Colonic mucosa (tissue), 4 donors: ENCODE results near the gene ZNF213. TPM values are rescaled to one million over a fixed set of nuclear protein-coding genes. Genes with fewer than 3 reads are reported as not detected.

ENCODE experiments used
- DNase-seq: peaks from one replicate; pipeline ENCODE4 v3.0.0-alpha.2; 2020
- H3K27ac ChIP-seq: fragments of 200-600 bp; one replicate; pipeline ENCODE4 v1.8.0; 2021
- H3K27me3 ChIP-seq: fragments of 200-600 bp; one replicate; pipeline ENCODE4 v1.8.0; 2021
- H3K36me3 ChIP-seq: fragments of 200-600 bp; one replicate; pipeline ENCODE4 v1.8.0; 2021
- H3K4me1 ChIP-seq: fragments of 200-600 bp; one replicate; pipeline ENCODE4 v1.8.0; 2021; ENCODE audit warnings: mild to moderate bottlenecking
- H3K4me3 ChIP-seq: fragments of 200-600 bp; one replicate; pipeline ENCODE4 v1.8.0; 2021
- H3K9ac ChIP-seq, 2 donors: one replicate each; pipeline ENCODE4 v1.7.0; 2013; ENCODE audit warnings: control low read depth in 2 of 2, low read depth in 2 of 2, low read length in 2 of 2
- H3K9me3 ChIP-seq: fragments of 200-600 bp; one replicate; pipeline ENCODE4 v1.8.0; 2021
- intact Hi-C: fragments of 100-400 bp; cut with DNase I; formaldehyde crosslinking; loops from one replicate; pipeline ENCODE4 v1.14.1; 2022
- total RNA-seq, 2 donors: library from RNA; stranded (reverse); fragmentation: NEBNext Ultra II Directional in 1 of 2; extraction: Animal tissue kit (Norgen Biotek cat#: 25700) in 1 of 2; gene quantifications; one replicate each; pipeline ENCODE4 v1.2.1, GENCODE V29; 2021
- TF ChIP-seq, protein P1 (sequence below): fragments of 200-600 bp; IDR thresholded peaks from one replicate; pipeline ENCODE4 v1.8.0; 2022; ENCODE audit warnings: antibody characterized with exemption, mild to moderate bottlenecking
- donor health status: healthy.
- donor health status: DM: no; HTN: no; CAD: no.
- donor health status: DM: no; HTN: no; CAD: no.

The ZNF213 gene
- total RNA-seq, 2 donors from 2014 or later = 12.4 to 20.4 TPM

DNA sequence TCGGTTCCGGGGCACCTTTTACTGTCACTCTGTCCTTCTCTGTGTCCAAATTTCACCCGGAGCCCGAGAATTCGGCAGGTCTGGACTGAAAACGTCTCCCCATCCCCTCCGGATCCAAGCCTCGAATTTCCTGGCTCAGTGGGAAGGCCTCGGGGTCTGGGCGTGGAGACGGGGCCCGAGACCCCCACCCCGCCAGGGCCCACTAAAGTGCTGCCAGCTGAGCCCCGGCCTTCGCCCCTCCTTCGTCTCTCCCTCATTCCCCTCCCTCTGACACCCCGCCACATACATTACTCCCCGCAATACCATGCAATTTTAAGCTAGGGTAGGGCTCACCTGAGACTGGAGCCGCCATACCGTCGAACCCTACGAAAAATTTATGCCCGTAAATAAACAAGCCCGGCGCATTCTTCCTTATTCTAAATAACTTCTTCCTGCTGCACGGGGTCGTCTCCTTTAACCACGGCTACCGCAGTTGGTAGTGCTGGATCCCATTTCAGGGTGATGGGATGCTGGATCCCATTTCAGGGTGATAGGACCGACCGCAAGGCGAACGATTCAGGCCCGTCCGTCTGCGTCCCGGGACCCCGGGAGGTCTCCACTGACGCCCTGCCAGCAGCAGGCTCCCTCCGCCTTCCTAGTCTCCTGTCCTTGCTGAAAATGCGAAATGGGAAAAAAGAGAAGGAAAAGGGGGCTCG lies 48.8 kb downstream of the ZNF213 start:
- peak overlapping the region; percentile 37 for H3K4me3 ChIP-seq
- no peak for DNase-seq
- H3K36me3 ChIP-seq = no peaks in the 10 kb centered on the region
- peaks cover 13% of the 10 kb centered on the region for H3K4me1 ChIP-seq
- peaks cover 58% of the 10 kb centered on the region for H3K27me3 ChIP-seq
- TF ChIP-seq, protein P1, sequence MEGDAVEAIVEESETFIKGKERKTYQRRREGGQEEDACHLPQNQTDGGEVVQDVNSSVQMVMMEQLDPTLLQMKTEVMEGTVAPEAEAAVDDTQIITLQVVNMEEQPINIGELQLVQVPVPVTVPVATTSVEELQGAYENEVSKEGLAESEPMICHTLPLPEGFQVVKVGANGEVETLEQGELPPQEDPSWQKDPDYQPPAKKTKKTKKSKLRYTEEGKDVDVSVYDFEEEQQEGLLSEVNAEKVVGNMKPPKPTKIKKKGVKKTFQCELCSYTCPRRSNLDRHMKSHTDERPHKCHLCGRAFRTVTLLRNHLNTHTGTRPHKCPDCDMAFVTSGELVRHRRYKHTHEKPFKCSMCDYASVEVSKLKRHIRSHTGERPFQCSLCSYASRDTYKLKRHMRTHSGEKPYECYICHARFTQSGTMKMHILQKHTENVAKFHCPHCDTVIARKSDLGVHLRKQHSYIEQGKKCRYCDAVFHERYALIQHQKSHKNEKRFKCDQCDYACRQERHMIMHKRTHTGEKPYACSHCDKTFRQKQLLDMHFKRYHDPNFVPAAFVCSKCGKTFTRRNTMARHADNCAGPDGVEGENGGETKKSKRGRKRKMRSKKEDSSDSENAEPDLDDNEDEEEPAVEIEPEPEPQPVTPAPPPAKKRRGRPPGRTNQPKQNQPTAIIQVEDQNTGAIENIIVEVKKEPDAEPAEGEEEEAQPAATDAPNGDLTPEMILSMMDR = no peak
- no peak overlapping the region for H3K9ac ChIP-seq
- intact Hi-C loops = no loop called here
- no peak overlapping the region for H3K27ac ChIP-seq
- H3K9me3 ChIP-seq = no peaks in the 10 kb centered on the region

DNA sequence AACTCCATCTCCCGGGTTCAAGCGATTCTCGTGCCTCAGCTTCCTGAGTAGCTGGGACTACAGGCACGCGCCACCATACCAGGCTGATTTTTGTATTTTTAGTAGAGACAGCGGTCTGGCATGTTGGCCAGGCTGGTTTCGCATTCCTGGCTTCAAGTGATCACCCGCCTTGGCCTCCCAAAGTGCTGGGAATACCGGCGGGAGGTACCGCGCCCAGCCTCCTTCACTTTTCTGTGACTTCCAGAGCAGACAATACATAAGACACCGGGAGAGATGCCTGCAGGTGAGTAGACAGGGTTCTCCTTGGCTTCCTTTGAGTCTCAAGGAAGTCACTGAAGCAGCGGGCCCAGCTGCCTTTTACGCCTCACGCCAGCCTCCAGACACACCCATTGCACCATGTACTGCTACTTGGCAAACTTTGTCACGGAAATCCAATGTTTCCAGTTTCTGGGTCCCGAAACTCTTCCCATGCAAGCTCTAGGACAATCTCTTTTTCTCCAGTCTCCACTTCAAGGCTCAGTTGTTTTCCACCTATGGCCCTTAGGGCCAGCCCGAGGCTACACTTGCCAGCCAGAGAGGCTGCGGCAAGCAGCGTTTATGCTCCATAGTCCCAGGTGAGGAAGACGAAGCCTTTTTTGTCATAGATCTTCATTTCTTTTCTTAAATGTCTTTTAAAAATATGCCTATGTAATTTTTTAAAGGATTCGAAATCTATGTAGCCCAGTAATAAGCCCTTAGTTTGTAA lies 52.3 kb downstream of the ZNF213 start:
- Histone ChIP-seq H3K9ac (no peak overlapping the region), H3K9me3 (no peaks in the 10 kb centered on the region), H3K4me1 (peaks cover 22% of the 10 kb centered on the region), H3K27me3 (peaks cover 71% of the 10 kb centered on the region), H3K27ac (no peak overlapping the region), H3K4me3 (no peak overlapping the region), H3K36me3 (no peaks in the 10 kb centered on the region)
- no peak for DNase-seq
- intact Hi-C loops = no loop called here
- TF ChIP-seq, protein P1 = no peak

DNA sequence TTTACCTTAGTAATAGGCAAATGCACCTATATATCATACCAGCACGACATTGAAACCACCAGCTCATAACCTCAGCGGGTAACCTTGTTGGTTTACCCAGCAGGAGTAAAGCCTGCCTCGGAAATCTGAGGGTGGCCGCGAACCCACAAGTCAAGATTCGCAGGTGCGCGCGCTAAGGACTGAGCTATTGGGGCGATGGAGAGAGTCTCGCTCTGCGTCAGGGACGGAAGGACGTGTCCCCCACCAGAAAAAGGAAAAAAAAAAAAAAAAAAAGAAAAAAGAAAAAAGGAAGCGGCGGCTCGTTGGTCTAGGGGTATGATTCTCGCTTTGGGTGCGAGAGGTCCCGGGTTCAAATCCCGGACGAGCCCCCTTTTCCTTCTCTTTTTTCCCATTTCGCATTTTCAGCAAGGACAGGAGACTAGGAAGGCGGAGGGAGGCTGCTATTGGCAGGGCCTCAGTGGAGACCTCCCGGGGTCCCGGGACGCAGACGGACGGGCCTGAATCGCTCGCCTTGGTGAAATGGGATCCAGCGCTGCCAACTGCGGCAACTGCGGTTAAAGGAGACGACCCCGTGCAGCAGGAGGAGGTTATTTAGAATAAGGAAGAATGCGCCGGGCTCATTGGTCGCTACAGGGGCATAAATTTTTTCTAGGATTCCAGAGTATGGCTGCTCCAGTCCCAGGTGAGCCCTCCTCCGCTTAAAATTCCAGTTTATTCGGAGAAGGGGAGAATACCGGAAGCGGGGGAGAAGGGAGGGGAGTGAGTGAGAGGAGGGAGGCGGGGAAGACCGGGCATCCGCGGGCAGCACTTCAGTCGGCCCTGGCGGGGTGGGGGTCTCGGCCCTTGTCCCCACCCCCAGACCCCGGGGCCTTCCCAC lies 53.2 kb downstream of the ZNF213 start, which contains the start of gene OR1F1:
Gene OR1F1 (plus strand): TSS at position 407 of the 877 bp plus-strand sequence.
- intact Hi-C loops = no loop called here
- peak within 1 kb of the TSS in 1 of 2 donors; percentile 35 for H3K9ac ChIP-seq

DNA sequence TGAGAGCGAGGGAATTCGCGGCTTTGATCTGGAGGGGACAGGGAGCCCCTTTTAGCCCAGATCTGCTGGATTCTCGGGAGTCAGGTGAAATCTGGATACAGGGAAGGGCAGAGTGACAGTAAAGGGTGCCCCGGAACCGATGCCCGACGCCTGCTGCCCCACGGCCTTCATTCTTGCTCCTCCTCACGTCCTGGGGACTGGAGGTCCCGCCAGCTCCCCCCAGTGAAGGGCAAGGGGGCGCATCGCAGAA lies 53.8 kb downstream of the ZNF213 start:
- Histone ChIP-seq H3K9ac (peak overlapping the region in 1 of 2 donors; percentile 35), H3K27ac (no peak overlapping the region), H3K4me1 (peaks cover 14% of the 10 kb centered on the region), H3K9me3 (no peaks in the 10 kb centered on the region), H3K4me3 (peak overlapping the region; percentile 22), H3K27me3 (peaks cover 65% of the 10 kb centered on the region), H3K36me3 (no peaks in the 10 kb centered on the region)
- TF ChIP-seq, protein P1 = no peak
- DNase-seq = no peak
- intact Hi-C loops = no loop called here

More for the DNA sequence above, 53.2 kb downstream of the ZNF213 start, which contains the start of gene OR1F1:
- peak within 1 kb of the TSS; percentile 22 for H3K4me3 ChIP-seq
- DNase-seq = no peak
- H3K27me3 ChIP-seq = peaks cover 69% of the 10 kb centered on the region
- peaks cover 18% of the 10 kb centered on the region for H3K4me1 ChIP-seq
- no peaks in the 10 kb centered on the region for H3K36me3 ChIP-seq
- TF ChIP-seq, protein P1 = no peak
- H3K9me3 ChIP-seq = no peaks in the 10 kb centered on the region
- no peak within 1 kb of the TSS for H3K27ac ChIP-seq
